HCT116 (cell line): ENCODE data around the gene OPALIN. TPM values are rescaled to one million over a fixed set of nuclear protein-coding genes. Genes with fewer than 3 reads are reported as not detected.

Source experiments
- ATAC-seq: fragments of 200-7000 bp; cut with Tn5 transposase; 2 replicates; pipeline ENCODE4 v1.9.1; 2020; ENCODE audit warnings: mild to moderate bottlenecking, moderate library complexity
- BruUV-seq: library from RNA; stranded (reverse); fragments of 400-500 nt; replicated peaks from 2 replicates; lab custom pipeline; 2021; lab: Mats Ljungman, UMichigan
- CTCF ChIA-PET: fragments of 300-600 bp; sonication (Branson Sonifier 250); formaldehyde crosslinking; loops from one replicate; lab custom pipeline; 2021; ENCODE audit warnings: antibody characterized with exemption; lab: Charles Lee
- POLR2A ChIA-PET: fragments of 300-600, 350-600 bp; sonication (Branson Sonifier 250); formaldehyde crosslinking; loops from one replicate; lab custom pipeline; 2021; ENCODE audit warnings: antibody characterized with exemption; lab: Charles Lee
- RAD21 ChIA-PET, 2 experiments: fragments of 300-600 bp; sonication (Branson Sonifier 250); formaldehyde crosslinking; loops; one replicate each; lab custom pipeline; 2023; ENCODE audit warnings: low total read pairs in 2 of 2; ENCODE audit not compliant: uncharacterized antibody in 2 of 2, unreplicated experiment in 2 of 2, low non-redundant PET in 1 of 2; lab: Charles Lee
- DNase-seq: peaks from one replicate; pipeline ENCODE4 v3.0.0-alpha.2; 2010; ENCODE audit warnings: low read depth, low spot score
- H2AFZ ChIP-seq: fragments of 200-600 bp; shearing (Covaris generic), sonication (generic); 2 replicates; pipeline ENCODE4 v1.6.1; 2017; ENCODE audit warnings: low read depth, mixed run types, mixed read lengths, antibody characterized with exemption, low read length; ENCODE audit not compliant: poor library complexity, severe bottlenecking
- H3K27ac ChIP-seq: 2 replicates; pipeline ENCODE4 v1.5.1; 2012; ENCODE audit warnings: low read depth, low read length
- H3K27me3 ChIP-seq: fragments of 200-600 bp; sonication (generic); 2 replicates; pipeline ENCODE4 v1.6.1; 2016; ENCODE audit warnings: mixed run types, low read length, mixed read lengths; ENCODE audit not compliant: insufficient read depth
- H3K36me3 ChIP-seq, 2 experiments: fragments of 200-500 bp in 1 of 2; fragments of 200-600 bp in 1 of 2; sonication (Bioruptor generic) in 1 of 2; sonication (generic) in 1 of 2; 2 replicates each; pipeline versions ENCODE4 v1.5.1 to v1.6.1; 2014 to 2016; ENCODE audit warnings: low read length in 2 of 2, inconsistent platforms in 1 of 2, mixed read lengths in 1 of 2, mixed run types in 1 of 2; ENCODE audit not compliant: insufficient read depth in 2 of 2, control insufficient read depth in 1 of 2
- H3K4me1 ChIP-seq, 2 experiments: fragments of 200-600 bp in 1 of 2; sonication (generic) in 1 of 2; 2 replicates each; pipeline versions ENCODE4 v1.5.1 to v1.6.1; 2012 to 2017; ENCODE audit warnings: low read length in 2 of 2, inconsistent platforms in 1 of 2, mild to moderate bottlenecking in 1 of 2, mixed read lengths in 1 of 2, mixed run types in 1 of 2, moderate library complexity in 1 of 2; ENCODE audit not compliant: insufficient read depth in 2 of 2, control insufficient read depth in 1 of 2
- H3K4me2 ChIP-seq: fragments of 200-600 bp; sonication (generic); 2 replicates; pipeline ENCODE4 v1.6.1; 2017; ENCODE audit warnings: mixed run types, low read length, mixed read lengths
- H3K4me3 ChIP-seq, 2 experiments: fragments of 200-600 bp in 1 of 2; sonication (generic) in 1 of 2; replicated peaks in 1 of 2; 2 replicates each; pipeline ENCODE4 v1.5.1; 2011 to 2016; ENCODE audit warnings: low read length in 2 of 2, control low read depth in 1 of 2, low read depth in 1 of 2, mild to moderate bottlenecking in 1 of 2, mixed read lengths in 1 of 2, mixed run types in 1 of 2
- H3K79me2 ChIP-seq: fragments of 200-600 bp; sonication (generic); 2 replicates; pipeline ENCODE4 v1.6.1; 2017; ENCODE audit warnings: mild to moderate bottlenecking, mixed run types, low read length, moderate library complexity, mixed read lengths; ENCODE audit not compliant: insufficient read depth
- H3K9ac ChIP-seq: fragments of 200-600 bp; sonication (generic); 2 replicates; pipeline ENCODE4 v1.6.1; 2016; ENCODE audit warnings: low read length, mixed read lengths
- H3K9me2 ChIP-seq: fragments of 200-600 bp; sonication (generic), shearing (Covaris generic); 2 replicates; pipeline ENCODE4 v1.6.1; 2017; ENCODE audit warnings: mixed run types, mild to moderate bottlenecking, moderate library complexity; ENCODE audit not compliant: insufficient read depth
- H3K9me3 ChIP-seq, 2 experiments: fragments of 200-500 bp in 1 of 2; fragments of 200-600 bp in 1 of 2; sonication (Bioruptor generic) in 1 of 2; sonication (generic) in 1 of 2; 2 replicates each; pipeline ENCODE4 v1.6.1; 2014 to 2017; ENCODE audit warnings: low read length in 2 of 2, mixed read lengths in 2 of 2, inconsistent platforms in 1 of 2, low read depth in 1 of 2, mild to moderate bottlenecking in 1 of 2, mixed run types in 1 of 2, moderate library complexity in 1 of 2; ENCODE audit not compliant: control insufficient read depth in 1 of 2, insufficient read depth in 1 of 2
- H4K20me1 ChIP-seq: fragments of 200-600 bp; sonication (generic), shearing (Covaris generic); 2 replicates; pipeline ENCODE4 v1.6.1; 2017; ENCODE audit warnings: mixed run types, mild to moderate bottlenecking, moderate library complexity; ENCODE audit not compliant: insufficient read depth
- CBX3 ChIP-seq: IDR thresholded peaks from 2 replicates; pipeline ENCODE4 v1.6.1; 2012; ENCODE audit warnings: low read depth
- CEBPB ChIP-seq: IDR thresholded peaks from 2 replicates; pipeline ENCODE4 v1.6.1; 2012; ENCODE audit warnings: low read depth
- CTCF ChIP-seq, 3 experiments: fragments of 200-600 bp in 1 of 3; sonication (generic) in 1 of 3; IDR thresholded peaks in 2 of 3; conservative IDR thresholded peaks in 1 of 3; 2 replicates each; pipeline ENCODE4 v1.5.1; 2012 to 2017; ENCODE audit warnings: low read depth in 2 of 3, low read length in 2 of 3, antibody characterized with exemption in 1 of 3, borderline replicate concordance in 1 of 3, control low read depth in 1 of 3, mild to moderate bottlenecking in 1 of 3, mixed read lengths in 1 of 3, mixed run types in 1 of 3, moderate library complexity in 1 of 3; ENCODE audit not compliant: insufficient read depth in 1 of 3
- ELF1 ChIP-seq: IDR thresholded peaks from 2 replicates; pipeline ENCODE4 v1.6.1; 2012; ENCODE audit warnings: low read depth, borderline replicate concordance
- EZH2 ChIP-seq: fragments of 200-600 bp; sonication (generic); IDR thresholded peaks from 2 replicates; pipeline ENCODE4 v1.6.1; 2017; ENCODE audit warnings: antibody characterized with exemption, mixed run types
- FOSL1 ChIP-seq: IDR thresholded peaks from 2 replicates; pipeline ENCODE4 v1.6.1; 2012; ENCODE audit warnings: low read depth
- JUND ChIP-seq: IDR thresholded peaks from 2 replicates; pipeline ENCODE4 v1.6.1; 2012
- SIN3A ChIP-seq: IDR thresholded peaks from 2 replicates; pipeline ENCODE4 v1.6.1; 2012; ENCODE audit warnings: low read depth
- SP1 ChIP-seq: IDR thresholded peaks from 2 replicates; pipeline ENCODE4 v1.6.1; 2012; ENCODE audit warnings: low read depth
- intact Hi-C: fragments of 100-400 bp; cut with micrococcal nuclease; formaldehyde crosslinking; loops from 2 replicates; pipeline ENCODE4 v1.10.0; 2022
- total RNA-seq: library from RNA; stranded (reverse); gene quantifications from one replicate; pipeline ENCODE4 v1.2.1, GENCODE V29; 2021; ENCODE audit not compliant: unreplicated experiment

Gene OPALIN
- total RNA-seq, 1 experiment from 2014 or later: not detected

GRCh38 chr10:96321822-96322221 lies 37.0 kb downstream of the OPALIN start:
- intact Hi-C loops: no loop called here
- 0 out of 2 replicates have a peak, but pooled peaks cover 2% of the 10 kb centered on the region for H3K27me3 ChIP-seq
- ATAC-seq (peak; percentile 73; the same call in 1 of the 2 replicates), DNase-seq (no peak)
- H4K20me1 ChIP-seq: no peaks in the 10 kb centered on the region
- H3K27ac ChIP-seq: no peak overlapping the region
- RAD21 ChIA-PET: no interaction called here
- POLR2A ChIA-PET: no interaction called here
- H2AFZ ChIP-seq: no peak overlapping the region
- TF ChIP-seq ELF1 (no peak), CBX3 (no peak), CTCF (IDR thresholded peaks at IDR 0.05 in 2 of 3, conservative IDR thresholded peaks at IDR 0.05 in 1 of 3; ENCODE audit: borderline replicate concordance in 1 of 3, insufficient read depth in 1 of 3, low read depth in 2 of 3, low read length in 2 of 3) (peak; percentile 19 to 68 (median 48); a peak in 4 of 6 replicates), SP1 (no peak), SIN3A (no peak), EZH2 (no peak), JUND (no peak), FOSL1 (no peak), CEBPB (no peak)
- no peak overlapping the region for H3K9ac ChIP-seq
- no peaks in the 10 kb centered on the region for H3K79me2 ChIP-seq
- no peak overlapping the region for H3K4me2 ChIP-seq
- no peak overlapping the region for H3K4me3 ChIP-seq
- no peaks in the 10 kb centered on the region for H3K9me3 ChIP-seq
- no peaks in the 10 kb centered on the region for H3K9me2 ChIP-seq
- no peaks in the 10 kb centered on the region for H3K4me1 ChIP-seq
- CTCF ChIA-PET: no interaction called here
- BruUV-seq: no TSS peak
- H3K36me3 ChIP-seq: no peaks in the 10 kb centered on the region
